Prostate gland (tissue), 2 donors: ENCODE measurements around the gene VGLL3. TPM values are rescaled to one million over a fixed set of nuclear protein-coding genes. Genes with fewer than 3 reads are reported as not detected.

Experiments
- DNase-seq: peaks from one replicate; pipeline ENCODE4 v3.0.0-alpha.2; 2019; ENCODE audit warnings: low spot score
- H3K27ac ChIP-seq, 2 donors: fragments of 200-600 bp; sonication (generic); 2 replicates each; pipeline ENCODE4 v1.5.1; 2017 to 2019
- H3K27me3 ChIP-seq: fragments of 200-600 bp; sonication (generic); replicated peaks from 2 replicates; pipeline ENCODE4 v1.5.1; 2019; ENCODE audit not compliant: insufficient read depth
- H3K36me3 ChIP-seq, 2 donors: fragments of 200-600 bp; sonication (generic); 1 replicate in 1 of 2; 2 replicates in 1 of 2; pipeline versions ENCODE4 v1.5.1 to v1.8.1; 2017 to 2019
- H3K4me1 ChIP-seq: fragments of 200-600 bp; sonication (generic); replicated peaks from 2 replicates; pipeline ENCODE4 v1.5.1; 2019
- H3K4me3 ChIP-seq, 2 donors: fragments of 200-600 bp; sonication (generic); 2 replicates each; pipeline ENCODE4 v1.5.1; 2017 to 2019
- H3K9me3 ChIP-seq: fragments of 200-600 bp; sonication (generic); 2 replicates; pipeline ENCODE4 v1.5.1; 2017
- CTCF ChIP-seq, 4 experiments: fragments of 200-600 bp in 2 of 4; fragments of 450-650 bp in 2 of 4; sonication (generic) in 2 of 4; IDR thresholded peaks; 1 replicate in 3 of 4; 2 replicates in 1 of 4; pipeline ENCODE4 v1.5.1; 2016 to 2019; ENCODE audit warnings: antibody characterized with exemption in 4 of 4, mild to moderate bottlenecking in 2 of 4, moderate library complexity in 2 of 4
- POLR2A ChIP-seq: fragments of 450-650 bp; IDR thresholded peaks from one replicate; pipeline ENCODE4 v1.6.1; 2016; ENCODE audit warnings: antibody characterized with exemption, mild to moderate bottlenecking
- POLR2AphosphoS5 ChIP-seq: sonication (generic); formaldehyde crosslinking; IDR thresholded peaks from one replicate; pipeline ENCODE4 v1.6.1; 2017; ENCODE audit warnings: antibody characterized with exemption
- WGBS: methylation state at CpG from one replicate; pipeline ENCODE4 v1.1.5; 2018; 5-methylcytosine and 5-hydroxymethylcytosine counted together
- intact Hi-C: fragments of 100-400 bp; cut with DNase I; formaldehyde crosslinking; loops from one replicate; pipeline ENCODE4 v1.14.2; 2022
- total RNA-seq, 2 donors: library from RNA; depleted of rRNA; stranded (reverse); fragments of >200 nt; gene quantifications; one replicate each; pipeline ENCODE4 v1.1.0, GENCODE V29; 2016

VGLL3 gene
- total RNA-seq, 2 donors from 2014 or later: 44.4 to 55.5 TPM

GRCh38 chr3:86995537-86995936 is 4.6 kb upstream of the VGLL3 start:
- H3K27ac ChIP-seq: no peak overlapping the region
- no peaks in the 10 kb centered on the region for H3K9me3 ChIP-seq
- H3K36me3 ChIP-seq: no peaks in the 10 kb centered on the region
- 76% methylated on average over 5 of the region's 5 CpGs for WGBS
- no peak for TF ChIP-seq POLR2A
- TF ChIP-seq CTCF (IDR thresholded peaks at IDR 0.05): no peak
- no peak for TF ChIP-seq POLR2AphosphoS5
- H3K4me3 ChIP-seq: no peak overlapping the region
- no peak for DNase-seq
- no peaks in the 10 kb centered on the region for H3K4me1 ChIP-seq
- H3K27me3 ChIP-seq: no peaks in the 10 kb centered on the region
- intact Hi-C loops: no loop called here

- Histone ChIP-seq H3K27ac (peak overlapping the region; percentile 33 to 53), H3K4me3 (no peak overlapping the region), H3K4me1 (no peaks in the 10 kb centered on the region), H3K27me3 (no peaks in the 10 kb centered on the region), H3K36me3 (no peaks in the 10 kb centered on the region), H3K9me3 (no peaks in the 10 kb centered on the region)
- intact Hi-C loops: no loop called here
- TF ChIP-seq CTCF (IDR thresholded peaks at IDR 0.05) (no peak), POLR2AphosphoS5 (peak; percentile 36)
- peak; percentile 32 for DNase-seq
- 34% methylated on average over 7 of the region's 7 CpGs for WGBS
Measured at GRCh38 chr3:86993704-86994103, 2.8 kb upstream of the VGLL3 start.

GRCh38 chr3:86991840-86992435 is 989 bp upstream of the VGLL3 start:
- Histone ChIP-seq H3K9me3 (no peaks in the 10 kb centered on the region), H3K27me3 (no peaks in the 10 kb centered on the region), H3K27ac (peak overlapping the region; percentile 88 to 91), H3K4me1 (no peaks in the 10 kb centered on the region), H3K4me3 (peak overlapping the region; percentile 71 to 73), H3K36me3 (no peaks in the 10 kb centered on the region)
- no peak for DNase-seq
- TF ChIP-seq POLR2A: no peak
- no peak for TF ChIP-seq CTCF (IDR thresholded peaks at IDR 0.05)
- no peak for TF ChIP-seq POLR2AphosphoS5
- 37% methylated on average over 8 of the region's 8 CpGs for WGBS
- intact Hi-C loops: no loop called here

GRCh38 chr3:86991482-86991815 is 500 bp upstream of the VGLL3 start:
- no peaks in the 10 kb centered on the region for H3K27me3 ChIP-seq
- 1% methylated on average over 7 of the region's 7 CpGs for WGBS
- no peaks in the 10 kb centered on the region for H3K9me3 ChIP-seq
- no peaks in the 10 kb centered on the region for H3K4me1 ChIP-seq
- H3K4me3 ChIP-seq: peak overlapping the region; percentile 71 to 73
- H3K36me3 ChIP-seq: no peaks in the 10 kb centered on the region
- DNase-seq: no peak
- TF ChIP-seq POLR2AphosphoS5 (peak; percentile 42), CTCF (IDR thresholded peaks at IDR 0.05) (no peak), POLR2A (no peak)
- intact Hi-C loops: no loop called here
- peak overlapping the region; percentile 88 to 91 for H3K27ac ChIP-seq

- DNase-seq: peak; percentile 42
- intact Hi-C loops: no loop called here
- H3K4me1 ChIP-seq: no peaks in the 10 kb centered on the region
Measured at GRCh38 chr3:86990012-86990733, 776 bp downstream of the VGLL3 start.

More at GRCh38 chr3:86990012-86990733, 776 bp downstream of the VGLL3 start:
- Histone ChIP-seq H3K36me3 (no peaks in the 10 kb centered on the region), H3K4me3 (peak overlapping the region; percentile 71 to 73), H3K27ac (peak overlapping the region; percentile 88 to 91), H3K9me3 (no peaks in the 10 kb centered on the region), H3K27me3 (no peaks in the 10 kb centered on the region)
- WGBS: 5% methylated on average over 28 of the region's 29 CpGs
- peak; percentile 4 for TF ChIP-seq POLR2AphosphoS5
- peak in 2 of 4 experiments; percentile 7 to 13 for TF ChIP-seq CTCF (IDR thresholded peaks at IDR 0.05)
- peak; percentile 23 for TF ChIP-seq POLR2A
